HG02678 (cell line): Measurements from ENCODE around the gene CRADD.

Experiments used
- ATAC-seq: cut with Tn5 transposase; IDR thresholded peaks from one replicate; pipeline ENCODE4 v1.9.1; 2021; ENCODE audit warnings: mild to moderate bottlenecking, moderate library complexity; ENCODE audit not compliant: unreplicated experiment

The CRADD gene

DNA sequence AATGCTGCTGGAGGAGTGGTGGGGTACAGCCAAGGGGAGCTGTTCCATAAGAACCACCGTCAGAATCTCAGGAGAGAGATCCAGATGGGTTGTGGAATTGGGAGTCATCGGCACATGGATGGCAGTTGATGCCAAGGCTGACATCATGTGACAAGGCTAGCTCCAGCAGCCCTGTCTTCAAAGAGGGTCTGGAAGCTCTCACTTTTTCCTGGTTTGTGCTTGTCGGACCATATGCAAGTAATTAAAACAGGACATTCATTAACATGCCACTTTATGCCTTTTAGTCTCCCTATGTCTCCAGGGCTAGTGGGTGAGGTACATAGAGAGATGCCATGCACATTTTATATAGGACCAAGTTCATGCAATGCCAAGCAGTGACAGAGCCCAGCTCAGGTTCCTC lies 211.8 kb downstream of the CRADD start:
- no peak for ATAC-seq

DNA sequence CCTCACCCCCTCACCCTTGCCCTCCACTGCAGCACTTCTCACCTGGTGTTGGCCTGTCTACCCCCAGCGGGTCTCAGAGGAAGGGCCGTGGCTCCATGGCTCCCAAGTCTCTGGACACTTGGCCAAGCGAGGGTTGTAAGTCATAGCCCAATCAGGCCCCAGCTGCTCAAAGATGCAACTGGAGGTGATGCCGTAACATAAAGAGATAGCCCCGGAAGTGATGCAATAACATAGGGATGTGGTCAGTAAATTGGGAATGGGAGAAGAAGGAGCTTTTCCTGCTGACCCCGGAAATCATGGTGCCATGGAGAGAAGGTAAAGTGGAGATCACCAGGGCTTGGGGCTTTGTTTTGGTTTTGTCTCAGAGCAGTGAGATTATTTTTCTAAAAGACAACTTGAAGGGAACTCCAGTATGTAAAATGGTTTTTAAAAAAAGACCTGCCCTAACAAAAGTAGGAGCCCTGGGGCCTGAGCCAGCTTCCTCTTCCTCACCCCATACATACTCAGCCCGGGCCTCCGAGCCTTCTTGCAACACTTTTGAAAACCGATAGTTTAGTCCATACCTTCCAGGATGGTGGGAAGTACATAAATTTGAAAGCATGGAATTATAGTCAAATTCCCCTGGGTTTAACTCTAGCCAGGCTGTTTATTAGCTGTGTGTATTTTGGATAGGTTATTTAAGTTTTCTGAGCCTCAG lies 212.5 kb downstream of the CRADD start:
- no peak for ATAC-seq

DNA sequence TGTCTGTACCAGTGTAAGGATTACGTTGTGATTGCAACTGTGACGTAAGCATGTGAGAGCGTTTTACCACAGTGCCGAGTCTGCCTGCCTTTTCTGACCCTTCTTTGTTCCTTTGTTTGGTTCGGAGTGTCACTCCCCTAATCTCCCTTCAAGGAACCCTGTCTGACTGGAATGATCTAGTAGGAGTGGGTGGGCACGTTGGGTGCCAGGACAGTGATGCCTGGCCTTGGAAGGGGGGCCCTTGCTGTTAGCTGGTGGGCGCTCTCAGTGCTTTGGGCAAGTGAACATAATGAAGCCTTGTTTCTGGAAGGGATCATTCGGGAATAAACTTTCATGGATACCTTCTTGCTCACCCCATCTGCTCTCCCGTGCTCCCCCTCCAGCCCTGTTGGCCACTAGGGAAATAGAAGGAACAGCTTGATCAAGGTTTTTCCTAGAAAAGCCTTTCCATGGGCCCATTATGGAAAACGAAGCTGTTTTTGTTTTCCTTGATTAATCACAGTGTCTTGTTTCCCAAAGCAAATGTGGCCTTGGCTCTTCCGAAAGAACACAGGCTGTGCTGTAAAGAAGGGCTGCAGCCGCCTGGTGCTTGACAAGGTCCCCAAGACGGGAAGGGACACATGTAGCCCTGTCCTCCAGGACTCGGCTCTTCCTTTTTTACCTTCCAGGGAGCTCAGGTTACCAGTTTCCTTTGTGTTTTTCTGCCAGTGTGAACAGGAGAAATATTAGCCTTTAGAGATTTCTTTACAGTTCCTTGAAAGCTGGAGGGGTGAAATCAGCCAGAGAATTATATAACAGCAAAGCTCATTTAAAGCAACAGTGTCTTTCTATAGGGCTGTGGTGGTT lies 215.5 kb downstream of the CRADD start:
- no peak for ATAC-seq

DNA sequence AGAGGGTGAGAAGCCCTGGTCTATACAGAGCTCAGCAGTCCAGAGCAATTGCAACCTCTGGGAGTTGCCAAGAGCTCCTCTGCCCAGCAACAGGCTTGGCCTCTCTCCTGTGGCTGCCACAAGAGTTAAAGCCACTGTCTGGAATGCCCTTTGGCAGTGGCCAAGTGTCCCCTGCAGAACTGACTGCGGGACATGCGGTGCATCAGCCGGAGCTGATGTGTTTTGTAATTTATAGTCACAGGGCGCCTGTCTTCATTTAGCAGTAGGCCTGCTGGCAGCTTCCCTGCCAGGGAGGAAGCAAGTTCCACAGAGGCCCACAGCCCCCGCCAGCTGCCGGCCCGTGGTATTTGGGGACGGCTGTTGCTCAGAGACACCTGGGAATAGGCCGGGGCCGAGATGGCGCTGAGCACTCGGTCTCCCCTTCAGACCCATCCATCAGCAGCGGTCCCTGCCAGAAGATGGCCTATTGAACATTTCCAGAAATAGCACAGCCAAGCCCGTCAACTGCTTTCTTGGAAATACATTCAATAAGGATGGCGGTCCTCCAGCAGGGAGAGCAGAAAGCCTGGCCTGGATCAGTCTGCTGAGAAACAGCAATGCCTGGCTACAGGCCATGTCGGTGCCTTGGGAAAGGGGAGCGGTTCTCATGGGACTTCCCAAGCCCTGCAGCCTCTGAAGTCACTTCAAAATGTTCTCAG lies 217.4 kb downstream of the CRADD start:
- no peak for ATAC-seq

DNA sequence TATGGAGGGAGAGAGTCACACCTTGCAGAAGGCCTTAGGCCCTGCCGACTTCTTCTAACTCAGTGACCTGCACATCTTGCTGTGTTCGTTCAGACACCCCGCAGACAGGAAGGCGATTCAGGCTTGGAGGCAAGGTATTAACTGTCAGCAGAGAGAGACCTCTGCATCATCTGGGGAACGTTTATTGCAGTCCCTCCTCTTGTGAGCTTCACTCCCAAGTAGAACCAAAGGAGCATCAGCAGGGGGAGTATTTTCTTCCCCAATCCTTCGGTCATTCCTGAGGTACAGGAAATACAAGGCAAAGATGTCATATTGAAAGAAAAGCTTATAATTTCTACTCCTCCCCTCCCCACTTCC lies 217.9 kb downstream of the CRADD start:
- no peak for ATAC-seq

DNA sequence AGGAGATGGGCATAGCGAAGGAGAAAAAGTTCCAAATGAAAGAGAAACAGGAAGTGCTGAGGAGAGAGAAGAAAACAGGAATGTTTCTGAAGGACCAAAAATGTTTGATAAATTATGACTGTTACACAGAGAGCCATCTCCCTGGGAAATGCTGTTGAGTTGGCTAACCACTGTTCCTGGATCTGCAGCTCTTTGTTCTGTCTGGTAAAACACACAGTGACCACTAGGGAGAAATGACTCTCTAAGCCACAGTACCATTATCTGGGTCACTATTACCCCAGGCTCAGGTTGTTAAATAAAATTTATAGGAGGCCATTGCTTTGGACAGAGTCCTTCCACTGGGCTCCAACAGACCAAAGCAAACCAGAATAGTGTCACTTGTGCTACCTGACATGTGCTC lies 219.3 kb downstream of the CRADD start:
- no peak for ATAC-seq

DNA sequence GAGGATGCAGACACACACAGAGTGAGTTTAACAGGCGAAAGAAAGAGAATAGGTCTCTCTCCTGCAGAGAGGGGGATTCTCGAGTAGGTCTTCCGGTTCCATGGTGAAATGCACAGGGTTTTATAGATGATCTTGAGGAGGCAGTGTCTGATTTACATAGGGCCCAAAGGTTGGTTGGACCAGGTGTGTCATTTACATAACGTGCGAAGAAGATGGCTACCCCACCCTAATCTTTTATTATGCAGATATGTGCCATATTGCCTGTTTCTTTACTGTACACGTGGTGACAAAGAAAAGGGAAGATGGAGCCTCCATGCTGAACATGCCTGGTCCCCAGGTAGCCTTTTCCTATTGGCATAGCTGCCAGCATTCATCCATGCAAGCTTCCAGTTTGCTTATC lies 219.8 kb downstream of the CRADD start:
- no peak for ATAC-seq

DNA sequence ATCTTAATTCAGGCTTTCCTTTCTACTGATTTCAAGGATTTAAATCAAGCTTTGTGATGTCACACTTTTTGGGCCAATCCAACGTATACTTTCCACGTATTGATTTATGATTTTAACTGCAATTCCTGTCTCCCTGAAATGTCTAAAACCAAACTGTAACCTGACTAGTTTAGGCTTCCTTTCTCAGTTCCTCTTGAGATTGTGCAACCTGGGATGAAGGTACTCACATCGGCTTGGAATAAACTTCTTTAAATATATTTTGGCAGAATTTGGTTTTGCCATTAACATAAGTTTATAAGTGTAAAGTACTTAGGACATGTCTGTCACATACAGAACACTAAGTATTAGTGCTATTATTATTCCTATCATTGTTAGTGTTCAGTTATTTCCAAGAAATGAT lies 224.6 kb downstream of the CRADD start:
- ATAC-seq, result no peak

DNA sequence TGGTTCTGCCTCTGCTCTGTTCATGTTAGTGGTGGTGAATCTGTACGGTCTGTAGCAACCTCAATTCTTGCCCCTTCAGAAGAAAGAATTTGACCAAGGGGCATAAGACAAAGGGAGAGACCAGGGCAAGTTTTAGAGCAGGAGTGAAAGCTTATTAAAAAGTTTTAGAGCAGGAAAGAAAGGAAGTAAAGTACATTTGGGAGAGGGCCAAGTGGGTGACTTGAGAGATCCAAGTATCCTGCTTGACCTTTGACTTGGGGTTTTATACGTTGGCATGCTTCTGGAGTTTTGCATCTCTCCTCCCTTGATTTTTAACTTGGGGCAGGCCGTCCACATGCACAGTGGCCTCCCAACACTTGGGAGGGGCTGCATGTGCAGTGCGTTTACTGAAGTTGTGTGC lies 225.0 kb downstream of the CRADD start:
- ATAC-seq, result no peak

DNA sequence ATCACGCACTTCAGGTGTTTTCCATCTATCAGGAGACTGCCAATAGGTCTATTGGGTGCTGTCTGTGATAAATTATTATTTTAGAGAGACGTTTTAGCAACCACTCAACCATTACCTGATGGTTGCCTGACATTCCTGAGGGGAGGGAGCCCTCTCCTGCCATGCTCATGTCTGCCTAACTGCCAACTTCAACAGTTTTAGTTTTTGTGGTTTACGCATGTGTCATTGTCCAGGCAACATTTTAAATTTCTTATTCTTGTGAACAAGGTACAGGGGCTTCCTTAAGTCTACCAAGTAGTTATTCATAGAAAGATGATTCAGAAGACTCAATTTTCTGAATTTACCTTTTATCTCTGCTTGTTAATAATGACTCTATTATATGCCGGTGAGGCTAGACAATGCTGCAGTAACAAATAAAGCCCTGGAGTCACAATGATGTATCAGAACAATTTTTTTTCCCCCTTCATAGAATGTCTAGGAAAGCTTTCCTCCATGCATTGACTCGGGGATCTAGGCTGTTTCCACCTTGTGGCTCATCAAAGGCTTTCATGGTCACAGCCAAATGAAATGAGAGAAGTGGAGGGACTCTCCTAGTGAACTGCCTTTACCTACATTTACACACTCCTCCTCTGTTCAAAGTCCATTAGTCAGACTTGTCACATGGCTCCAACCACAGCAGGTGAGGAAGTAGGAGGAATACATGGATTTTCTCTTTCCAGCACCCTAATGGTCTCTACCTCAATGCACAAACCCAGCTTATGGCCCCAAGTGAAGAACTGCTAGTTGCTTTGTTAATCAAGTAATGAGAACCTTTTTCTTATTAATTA lies 225.8 kb downstream of the CRADD start:
- ATAC-seq, result no peak

DNA sequence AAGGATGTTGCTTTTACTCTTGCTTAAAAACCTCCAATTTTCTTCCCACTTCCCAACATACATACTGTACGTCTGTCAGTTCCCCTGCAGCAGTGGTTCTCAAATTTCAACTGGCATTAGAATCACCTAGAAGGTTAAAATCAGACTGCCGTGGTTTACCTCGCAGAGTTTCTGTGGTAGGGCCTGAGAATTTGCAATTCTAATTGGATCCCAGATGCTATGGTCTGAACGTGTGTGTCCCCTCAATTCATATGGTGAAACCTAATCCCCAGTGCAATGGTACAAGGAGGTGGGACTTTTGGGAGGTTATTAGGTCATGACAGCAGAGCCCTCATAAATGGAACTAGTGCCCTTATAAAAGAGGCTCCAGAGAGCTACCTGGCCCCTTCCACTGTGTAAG lies 226.9 kb downstream of the CRADD start:
- ATAC-seq, result no peak

DNA sequence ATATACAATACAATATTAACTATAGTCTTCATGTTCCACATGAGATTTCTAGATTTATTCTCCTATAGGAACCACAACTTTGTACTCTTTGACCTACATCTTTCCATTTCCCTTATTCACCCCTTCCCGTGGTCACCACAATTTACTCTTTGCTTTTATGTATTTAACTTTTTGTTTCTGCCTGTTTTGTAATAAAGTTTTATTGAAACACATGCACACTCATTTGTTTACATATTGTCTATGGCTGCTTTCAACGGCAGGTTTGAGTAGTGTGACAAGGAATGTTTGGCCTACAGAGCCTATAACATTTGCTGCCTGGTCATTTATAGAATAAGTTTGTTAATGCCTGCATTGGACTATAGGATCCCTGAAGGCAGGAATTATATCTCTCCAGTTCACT lies 231.1 kb downstream of the CRADD start:
- ATAC-seq, result no peak

DNA sequence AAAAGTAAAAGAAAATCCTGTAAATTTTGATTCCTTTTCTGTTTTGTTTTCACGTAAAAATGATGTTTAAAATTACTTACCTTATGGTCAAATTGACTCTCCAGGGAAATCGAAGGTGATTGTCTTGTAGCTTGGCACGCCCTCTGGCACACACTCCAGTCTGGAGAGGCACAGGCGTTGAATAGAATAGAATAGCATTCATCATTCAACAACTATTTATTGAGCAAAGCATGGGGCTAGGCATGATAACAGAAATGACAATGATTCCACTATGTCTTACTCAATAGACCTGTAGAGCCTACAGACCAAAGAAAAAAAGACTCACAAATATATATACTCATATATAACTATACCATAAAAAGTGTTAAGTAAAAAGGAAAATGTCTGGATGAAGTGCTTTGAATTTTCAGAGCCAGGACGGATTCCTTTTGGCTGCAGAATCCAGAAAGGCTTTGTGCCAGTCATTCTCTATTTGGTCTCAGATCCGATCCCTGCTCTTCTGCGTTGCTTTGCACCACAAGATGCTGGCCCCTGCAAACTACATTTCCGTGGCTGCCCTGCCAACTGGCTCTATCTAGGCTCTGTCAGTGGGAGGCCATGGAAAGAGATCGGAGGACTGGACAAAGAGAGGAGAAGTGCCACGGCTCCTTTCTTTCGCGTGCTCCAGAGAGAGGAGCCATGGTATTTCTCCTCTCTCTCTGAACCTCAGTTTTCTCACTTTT lies 231.8 kb downstream of the CRADD start:
- no peak for ATAC-seq

DNA sequence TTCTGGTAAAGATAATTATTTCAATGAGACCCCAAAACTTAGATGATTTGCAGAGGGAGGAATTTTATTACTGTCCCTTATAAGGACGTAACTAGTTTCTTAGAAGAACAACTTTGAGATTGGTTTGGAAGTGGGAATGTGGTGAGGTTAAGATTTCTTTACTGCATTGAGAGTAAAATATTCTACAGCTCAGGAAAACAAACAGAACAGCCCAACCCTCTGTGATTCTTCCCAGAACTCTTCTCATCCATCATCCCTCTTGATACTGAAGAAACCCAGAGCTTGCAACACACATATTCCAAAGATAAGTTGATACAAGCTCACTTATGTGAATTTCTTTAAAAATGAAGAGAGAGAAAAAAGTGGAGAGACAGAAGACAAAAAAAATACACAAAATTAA lies 234.2 kb downstream of the CRADD start:
- ATAC-seq, result no peak

DNA sequence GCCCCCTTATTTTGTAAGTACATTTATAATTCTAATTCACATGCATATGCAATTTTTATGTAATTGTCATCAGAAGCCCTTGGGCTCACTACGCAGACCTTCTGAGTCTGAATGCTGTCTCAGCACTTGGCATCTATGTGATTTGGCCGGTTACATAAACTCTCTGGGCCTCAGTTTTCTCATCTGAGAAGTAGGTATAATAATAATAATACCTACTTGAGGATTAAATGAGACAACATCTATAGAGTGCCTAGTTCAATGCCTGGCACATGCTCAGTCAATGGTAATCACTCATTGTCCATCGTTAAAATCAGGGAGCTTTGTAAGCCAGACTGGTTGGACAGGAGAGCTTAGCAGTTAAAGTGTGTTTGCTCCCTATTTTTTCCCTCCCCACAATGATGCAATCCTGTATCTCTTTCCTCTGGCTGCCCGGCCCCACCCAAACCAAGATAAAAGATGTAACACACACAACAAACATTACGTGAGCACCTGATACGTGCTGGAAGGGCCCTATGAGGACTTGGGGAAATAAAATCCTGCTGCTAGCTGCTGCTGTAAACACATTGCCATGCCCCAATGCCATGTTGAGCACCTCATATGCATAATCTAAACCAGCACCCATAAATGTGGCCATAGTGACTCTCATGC lies 235.0 kb downstream of the CRADD start:
- ATAC-seq, result no peak

DNA sequence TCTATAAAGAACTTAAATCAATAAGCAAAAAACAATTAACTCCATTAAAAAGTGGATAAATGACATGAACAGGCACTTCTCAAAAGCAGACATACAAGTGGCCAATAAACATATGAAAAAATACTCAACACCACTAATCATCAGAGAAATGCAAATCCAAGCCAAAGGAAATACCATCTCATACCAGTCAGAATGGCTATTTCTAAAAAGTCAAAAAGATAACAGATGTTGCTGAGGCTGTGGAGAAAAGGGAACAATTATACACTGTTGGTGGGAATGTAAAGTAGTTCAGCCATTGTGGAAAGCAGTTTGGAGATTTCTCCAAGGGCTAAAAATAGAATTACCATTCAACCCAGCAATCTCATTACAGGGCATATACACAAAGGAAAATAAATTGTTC lies 236.7 kb downstream of the CRADD start:
- ATAC-seq, result no peak

DNA sequence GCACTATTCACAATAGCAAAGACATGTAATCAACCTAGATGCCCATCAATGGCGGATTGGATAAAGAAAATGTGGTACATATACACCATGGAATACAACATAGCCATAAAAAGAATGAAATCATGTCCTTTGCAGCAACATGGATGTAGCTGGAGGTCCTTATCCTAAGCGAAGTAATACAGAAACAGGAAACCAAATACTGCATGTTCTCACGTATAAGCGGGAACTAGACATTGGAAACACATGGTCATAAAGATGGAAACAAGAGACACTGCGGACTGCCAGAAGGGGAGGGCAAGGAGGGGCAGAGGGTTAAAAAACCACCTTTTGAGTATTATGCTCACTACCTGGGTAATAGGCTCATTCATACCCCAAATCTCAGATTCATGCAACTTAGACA lies 237.1 kb downstream of the CRADD start:
- no peak for ATAC-seq

DNA sequence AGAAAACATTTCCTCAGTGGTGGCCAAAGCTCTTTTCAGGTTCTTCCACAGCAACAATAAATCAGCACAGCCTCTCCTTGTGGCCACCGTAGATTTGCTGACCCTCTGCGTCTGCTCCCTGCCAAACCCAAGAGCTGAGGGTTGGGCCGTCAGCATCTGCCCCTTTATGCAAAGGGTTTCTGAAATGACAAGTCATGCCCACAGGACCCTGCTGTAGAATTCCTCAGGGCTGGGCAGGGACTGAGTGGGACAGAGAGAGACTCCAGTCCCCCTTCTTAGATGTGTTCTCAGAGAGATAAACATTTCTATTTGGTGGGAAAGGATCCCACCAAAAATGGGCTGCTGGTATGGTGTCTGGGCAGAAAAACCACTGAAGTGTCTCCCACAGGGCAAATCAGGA lies 238.2 kb downstream of the CRADD start:
- no peak for ATAC-seq

DNA sequence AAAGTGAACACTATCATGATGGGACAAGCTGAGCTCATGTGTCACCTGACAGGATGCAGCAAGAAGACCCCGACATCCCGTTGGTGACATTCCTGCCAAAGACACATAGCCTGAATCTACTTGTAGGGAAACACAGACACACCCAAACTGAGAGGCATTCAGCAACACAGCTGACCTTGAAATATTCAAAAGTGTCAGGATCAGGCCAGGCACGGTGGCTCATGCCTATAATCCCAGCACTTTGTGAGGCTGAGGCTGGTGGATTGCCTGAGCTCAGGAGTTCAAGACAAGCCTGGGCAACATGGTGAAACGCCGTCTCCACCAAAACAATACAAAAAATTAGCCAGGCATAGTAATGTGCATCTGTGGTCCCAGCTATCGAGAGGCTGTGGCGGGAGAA lies 239.2 kb downstream of the CRADD start:
- no peak for ATAC-seq

DNA sequence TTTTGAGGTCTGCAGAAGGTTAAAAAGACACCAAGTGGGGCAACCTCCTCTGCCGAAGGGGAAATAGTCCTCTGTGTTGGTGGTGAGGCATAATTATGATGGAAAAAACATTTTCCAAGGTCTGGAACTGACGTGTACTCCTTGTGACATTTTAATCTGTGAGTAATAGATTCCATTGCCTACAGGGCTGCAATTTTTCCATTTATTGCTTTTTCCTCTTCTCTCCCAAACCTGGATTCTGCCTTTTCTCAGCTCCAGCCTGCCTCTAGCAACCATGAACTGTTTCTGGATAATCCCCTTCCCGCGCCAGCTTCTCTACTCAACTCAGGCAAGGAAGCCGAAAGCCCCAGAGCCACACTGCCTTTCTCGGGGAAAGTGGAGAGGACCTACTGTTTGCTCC lies 241.1 kb downstream of the CRADD start:
- no peak for ATAC-seq
